GM13976 (cell line): ENCODE data around the gene PLK5.

Experiments used
- DNase-seq: peaks from one replicate; pipeline ENCODE4 v3.0.0; 2012; ENCODE audit warnings: low spot score
- in situ Hi-C: fragments of 300-500 bp; cut with MboI; formaldehyde crosslinking; loops from one replicate; pipeline ENCODE4 v1.12.0; 2022; ENCODE audit warnings: low sequenced_read_pairs, mixed read lengths, inconsistent platforms; ENCODE audit not compliant: unreplicated experiment
- TF ChIP-seq, protein P1 (sequence below): IDR thresholded peaks from 2 replicates; pipeline ENCODE4 v1.5.1; 2012; ENCODE audit warnings: borderline replicate concordance, mild to moderate bottlenecking; ENCODE audit not compliant: insufficient read depth; ENCODE audit errors: extremely low read depth, missing control alignments, control extremely low read depth

PLK5 gene

DNA sequence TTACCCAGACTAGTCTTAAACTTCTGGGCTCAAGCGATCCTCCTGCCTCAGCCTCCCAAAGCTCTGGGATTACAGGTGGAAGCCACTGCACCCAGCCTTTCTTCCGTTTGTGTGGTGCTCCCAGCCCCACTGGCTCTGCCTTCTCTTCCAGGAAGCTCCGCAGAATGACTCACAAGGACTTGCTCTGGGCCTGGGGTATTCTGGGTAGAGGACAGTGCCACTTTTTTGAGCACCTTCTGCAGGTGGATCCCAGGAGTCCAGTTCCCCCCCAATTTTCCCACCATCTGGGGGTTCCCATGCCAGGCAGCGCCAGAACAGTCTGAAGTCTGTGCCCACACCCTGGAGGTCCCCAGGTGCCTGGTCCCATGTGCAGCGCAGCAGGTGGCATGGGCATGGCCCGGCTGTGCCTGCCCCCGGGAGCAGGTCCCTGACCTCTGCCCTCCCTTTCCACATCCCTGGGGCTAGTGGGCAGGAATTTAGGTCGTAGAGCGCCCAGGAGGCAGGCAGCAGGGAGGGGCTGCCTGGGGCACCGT lies 31.3 kb upstream of the PLK5 start:
- no peak for DNase-seq
- TF ChIP-seq, protein P1, sequence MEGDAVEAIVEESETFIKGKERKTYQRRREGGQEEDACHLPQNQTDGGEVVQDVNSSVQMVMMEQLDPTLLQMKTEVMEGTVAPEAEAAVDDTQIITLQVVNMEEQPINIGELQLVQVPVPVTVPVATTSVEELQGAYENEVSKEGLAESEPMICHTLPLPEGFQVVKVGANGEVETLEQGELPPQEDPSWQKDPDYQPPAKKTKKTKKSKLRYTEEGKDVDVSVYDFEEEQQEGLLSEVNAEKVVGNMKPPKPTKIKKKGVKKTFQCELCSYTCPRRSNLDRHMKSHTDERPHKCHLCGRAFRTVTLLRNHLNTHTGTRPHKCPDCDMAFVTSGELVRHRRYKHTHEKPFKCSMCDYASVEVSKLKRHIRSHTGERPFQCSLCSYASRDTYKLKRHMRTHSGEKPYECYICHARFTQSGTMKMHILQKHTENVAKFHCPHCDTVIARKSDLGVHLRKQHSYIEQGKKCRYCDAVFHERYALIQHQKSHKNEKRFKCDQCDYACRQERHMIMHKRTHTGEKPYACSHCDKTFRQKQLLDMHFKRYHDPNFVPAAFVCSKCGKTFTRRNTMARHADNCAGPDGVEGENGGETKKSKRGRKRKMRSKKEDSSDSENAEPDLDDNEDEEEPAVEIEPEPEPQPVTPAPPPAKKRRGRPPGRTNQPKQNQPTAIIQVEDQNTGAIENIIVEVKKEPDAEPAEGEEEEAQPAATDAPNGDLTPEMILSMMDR, result no peak
- in situ Hi-C loops, result no loop called here

DNA sequence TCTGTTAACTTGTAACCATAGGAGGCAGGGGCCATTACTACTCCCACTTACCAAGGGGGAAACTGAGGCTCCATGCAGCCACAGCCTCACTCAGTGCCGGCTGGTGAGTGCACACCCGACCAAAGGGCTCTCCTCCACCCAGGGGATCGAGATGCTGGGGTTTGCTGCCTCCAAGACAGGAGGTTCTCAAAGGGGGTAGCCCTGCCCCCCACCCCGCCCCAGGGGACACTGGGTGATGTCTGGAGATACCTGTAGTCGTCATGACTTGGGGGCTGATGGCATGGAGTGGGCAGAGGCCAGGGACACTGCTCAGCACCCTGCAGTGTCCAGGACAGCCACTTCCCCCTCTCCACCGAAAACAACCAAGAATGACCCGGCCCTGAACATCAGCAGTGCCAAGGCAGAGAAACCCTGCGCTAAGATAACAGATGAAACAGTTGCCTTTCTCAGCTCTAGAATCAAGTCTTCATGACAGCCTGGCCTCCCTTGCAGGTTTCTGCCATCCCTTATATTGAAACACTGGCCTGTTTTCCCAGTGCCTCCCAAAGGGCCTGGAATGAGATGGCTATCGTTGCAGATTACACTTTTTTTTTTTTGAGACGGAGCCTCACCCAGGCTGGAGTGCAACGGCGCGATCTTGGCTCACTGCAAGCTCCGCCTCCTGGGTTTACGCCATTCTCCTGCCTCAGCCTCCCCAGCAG lies 29.6 kb upstream of the PLK5 start:
- in situ Hi-C loops, result no loop called here
- DNase-seq, result no peak
- TF ChIP-seq, protein P1, result no peak

DNA sequence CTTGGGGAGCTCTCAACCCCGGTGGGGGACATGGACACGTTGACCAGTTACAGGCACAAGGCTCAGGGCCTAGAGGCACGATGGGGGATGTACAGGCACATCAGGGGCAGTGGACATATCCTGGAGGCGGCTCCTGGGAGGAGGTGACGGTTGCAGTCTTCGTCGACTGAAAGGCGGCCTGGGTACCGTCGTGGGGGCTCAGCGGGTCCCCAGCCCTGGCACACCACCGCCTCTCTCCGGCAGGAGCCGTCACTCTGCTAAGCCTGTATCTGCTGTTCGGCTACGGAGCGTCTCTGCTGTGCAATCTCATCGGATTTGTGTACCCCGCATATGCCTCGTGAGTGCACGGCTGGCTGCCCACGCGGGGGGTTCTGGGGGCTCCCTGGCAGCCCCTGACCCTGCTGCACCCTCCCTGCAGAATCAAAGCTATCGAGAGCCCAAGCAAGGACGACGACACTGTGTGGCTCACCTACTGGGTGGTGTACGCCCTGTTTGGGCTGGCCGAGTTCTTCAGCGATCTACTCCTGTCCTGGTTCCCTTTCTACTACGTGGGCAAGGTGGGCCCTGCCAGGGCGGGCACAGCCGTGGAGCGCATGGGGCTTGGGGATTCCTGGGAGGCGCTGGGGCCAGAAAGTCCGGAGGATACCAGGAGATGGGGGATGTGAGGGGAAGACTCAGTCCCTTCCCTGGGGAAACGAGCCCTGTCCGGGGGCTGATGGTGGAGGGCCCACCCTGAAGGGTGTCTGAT lies 28.7 kb upstream of the PLK5 start:
- in situ Hi-C loops, result no loop called here
- TF ChIP-seq, protein P1, result no peak
- no peak for DNase-seq

DNA sequence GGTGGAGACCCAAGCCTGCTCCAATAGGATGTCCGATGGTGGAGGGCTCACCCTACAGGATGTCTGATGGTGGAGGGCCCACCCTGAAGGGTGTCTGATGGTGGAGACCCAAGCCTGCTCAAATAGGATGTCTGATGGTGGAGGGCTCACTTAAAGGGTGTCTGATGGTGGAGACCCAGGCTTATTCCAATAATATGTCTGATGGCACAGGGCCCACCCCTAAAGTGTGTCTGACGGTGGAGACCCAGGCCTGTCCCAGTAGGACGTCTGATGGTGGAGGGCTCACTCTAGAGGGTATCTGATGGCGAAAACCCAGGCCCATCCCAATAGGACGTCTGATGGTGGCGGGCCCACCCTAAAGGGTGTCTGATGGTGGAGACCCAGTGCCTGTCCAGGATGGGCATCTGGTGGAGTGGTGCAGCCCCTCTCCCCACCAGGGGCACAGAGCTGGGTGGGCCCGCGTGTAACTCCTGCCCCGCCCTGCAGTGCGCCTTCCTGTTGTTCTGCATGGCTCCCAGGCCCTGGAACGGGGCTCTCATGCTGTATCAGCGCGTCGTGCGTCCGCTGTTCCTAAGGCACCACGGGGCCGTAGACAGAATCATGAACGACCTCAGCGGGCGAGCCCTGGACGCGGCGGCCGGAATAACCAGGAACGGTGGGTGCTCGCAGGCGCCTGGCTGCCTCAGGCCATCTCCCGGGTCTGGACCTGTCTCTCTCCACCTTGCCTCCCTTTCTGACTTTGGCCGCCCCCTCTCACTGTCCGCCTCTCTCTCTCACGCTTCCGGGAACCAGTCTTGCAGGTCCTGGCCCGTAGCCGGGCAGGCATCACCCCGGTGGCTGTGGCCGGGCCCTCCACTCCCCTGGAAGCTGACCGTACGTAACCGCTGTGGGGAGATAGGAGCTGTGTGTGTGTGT lies 27.8 kb upstream of the PLK5 start:
- in situ Hi-C loops, result no loop called here
- TF ChIP-seq, protein P1, result no peak

DNA sequence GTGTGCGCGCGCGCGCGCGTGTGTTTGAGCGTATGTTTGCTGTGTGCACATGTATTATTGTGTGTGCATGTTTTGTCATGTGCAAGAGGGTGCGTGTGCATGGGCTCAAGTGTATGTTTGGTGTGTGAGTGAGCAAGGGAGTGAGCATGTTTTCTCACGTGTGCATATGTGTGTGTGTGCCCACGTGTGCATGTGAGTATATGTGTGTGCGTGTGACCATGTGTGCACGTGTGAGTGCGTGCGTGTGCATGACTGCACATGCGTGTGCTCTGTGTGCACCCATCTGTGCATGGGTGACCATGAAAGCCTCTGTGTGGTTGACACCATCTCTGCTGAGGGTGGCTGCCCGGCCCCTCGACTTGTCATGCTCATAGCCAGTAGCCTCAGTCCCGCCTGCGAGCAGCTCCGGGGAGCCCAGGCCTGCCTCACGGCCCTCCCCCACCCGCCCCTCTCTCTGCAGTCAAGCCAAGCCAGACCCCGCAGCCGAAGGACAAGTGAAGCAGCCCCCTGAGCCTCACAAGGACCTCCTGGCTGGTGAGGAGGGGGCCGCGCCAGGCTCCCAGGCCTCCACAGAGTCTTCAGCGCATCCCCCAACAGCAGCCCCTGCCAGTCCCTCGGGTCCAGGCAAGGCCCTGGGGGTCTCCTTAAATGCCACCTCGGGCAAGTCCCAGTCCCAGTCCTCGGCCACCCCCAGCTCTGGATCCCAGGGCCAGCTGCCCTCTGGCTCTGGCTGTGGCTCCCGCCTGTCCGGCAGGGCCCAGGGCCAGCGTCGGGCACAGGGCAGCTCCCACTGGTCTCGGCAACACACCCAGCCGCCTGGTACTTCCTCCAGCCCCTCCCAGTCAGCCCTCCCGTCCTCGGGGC lies 26.9 kb upstream of the PLK5 start:
- in situ Hi-C loops, result no loop called here
- DNase-seq, result no peak
- TF ChIP-seq, protein P1, result no peak

More for the DNA sequence above, 27.8 kb upstream of the PLK5 start:
- no peak for DNase-seq
